Endometrial microvascular endothelial cells (primary cell): ENCODE data around the gene CSNK1G1. TPM values are rescaled to one million over a fixed set of nuclear protein-coding genes. Genes with fewer than 3 reads are reported as not detected.
"Not testable (repeated sequence)": the region's sequence is repeated elsewhere in the genome, so short reads cannot be mapped to it uniquely, and the experiment has no call there.

Experiments
- in situ Hi-C: cut with HindIII; loops from 2 replicates; pipeline ENCODE4 v1.10.0; 2017; ENCODE audit warnings: low sequenced_read_pairs, low pct_unique_long_range_greater_than_20kb; ENCODE audit errors: inconsistent ontology term
- total RNA-seq: library from RNA; depleted of rRNA; stranded (reverse); fragments of >200 nt; gene quantifications from one replicate; pipeline ENCODE4 v1.2.3, GENCODE V29; 2015; ENCODE audit errors: inconsistent ontology term

The CSNK1G1 gene
- total RNA-seq, 1 donor from 2014 or later = 31.8 TPM

- in situ Hi-C loops = no loop called here
Observed at GRCh38 chr15:64122936-64123351, 233.0 kb downstream of the CSNK1G1 start.

- in situ Hi-C loops = no loop called here
Observed at GRCh38 chr15:64122444-64122843, 233.5 kb downstream of the CSNK1G1 start.

GRCh38 chr15:64121614-64122013 lies 234.4 kb downstream of the CSNK1G1 start:
- in situ Hi-C loops = no loop called here

- in situ Hi-C loops = not testable (repeated sequence)
Observed at GRCh38 chr15:64120322-64120721, 235.7 kb downstream of the CSNK1G1 start.

GRCh38 chr15:64117759-64118487 lies 238.1 kb downstream of the CSNK1G1 start:
- in situ Hi-C loops = no loop called here

Other genes starting within 250 kb of the CSNK1G1 start
- gene SNX22, start 204.4 kb downstream of the CSNK1G1 start, total RNA-seq = not detected
- 715 TPM for gene PPIB, start 193.2 kb downstream of the CSNK1G1 start, total RNA-seq
- gene PCLAF, start 25.3 kb upstream of the CSNK1G1 start, total RNA-seq = 58.3 TPM
- 7.0 TPM for gene TRIP4, start 31.7 kb upstream of the CSNK1G1 start, total RNA-seq
- gene ZNF609, start 104.4 kb upstream of the CSNK1G1 start, total RNA-seq = 21.0 TPM